Measurements from ENCODE around the gene ROBO2.

GRCh38 chr3:77271306-77271705 lies 231.4 kb downstream of the ROBO2 start:
- TF ChIP-seq CTCF (IDR thresholded peaks at IDR 0.05): no peak
- TF ChIP-seq POLR2A (IDR thresholded peaks at IDR 0.05): no peak
